Neural crest cell (in vitro differentiated cells): ENCODE results near the gene GALNT16. TPM values are rescaled to one million over a fixed set of nuclear protein-coding genes. Genes with fewer than 3 reads are reported as not detected.

Source experiments
- DNase-seq: peaks from one replicate; pipeline ENCODE4 v3.0.0; 2021; ENCODE audit warnings: low read depth, mixed read lengths, low spot score
- H3K27ac Mint-ChIP-seq: one replicate; pipeline ENCODE4 v1.8.0; 2021; ENCODE audit warnings: mild to moderate bottlenecking, mixed read lengths; ENCODE audit not compliant: unreplicated experiment
- H3K27me3 Mint-ChIP-seq: 2 replicates; pipeline ENCODE4 v1.8.0; 2021; ENCODE audit warnings: low read depth, mild to moderate bottlenecking, mixed read lengths
- H3K36me3 Mint-ChIP-seq: 2 replicates; pipeline ENCODE4 v1.8.0; 2021; ENCODE audit warnings: low read depth, mild to moderate bottlenecking, mixed read lengths
- H3K4me1 Mint-ChIP-seq: 2 replicates; pipeline ENCODE4 v1.8.0; 2021; ENCODE audit warnings: mixed read lengths
- H3K4me3 Mint-ChIP-seq: one replicate; pipeline ENCODE4 v1.8.0; 2021; ENCODE audit warnings: mild to moderate bottlenecking, mixed read lengths
- H3K9me3 Mint-ChIP-seq: 2 replicates; pipeline ENCODE4 v1.8.0; 2021; ENCODE audit warnings: mixed read lengths
- total RNA-seq: library from RNA; stranded (reverse); gene quantifications from 2 replicates; pipeline ENCODE4 v1.2.1, GENCODE V29; 2021
- TF ChIP-seq, protein P1 (sequence below): fragments of 200-600 bp; sonication (generic); conservative IDR thresholded peaks from 2 replicates; pipeline ENCODE4 v1.5.0; 2021; ENCODE audit warnings: antibody characterized with exemption, mild to moderate bottlenecking

Gene GALNT16
- total RNA-seq, 1 donor from 2014 or later, result 20.1 TPM

DNA sequence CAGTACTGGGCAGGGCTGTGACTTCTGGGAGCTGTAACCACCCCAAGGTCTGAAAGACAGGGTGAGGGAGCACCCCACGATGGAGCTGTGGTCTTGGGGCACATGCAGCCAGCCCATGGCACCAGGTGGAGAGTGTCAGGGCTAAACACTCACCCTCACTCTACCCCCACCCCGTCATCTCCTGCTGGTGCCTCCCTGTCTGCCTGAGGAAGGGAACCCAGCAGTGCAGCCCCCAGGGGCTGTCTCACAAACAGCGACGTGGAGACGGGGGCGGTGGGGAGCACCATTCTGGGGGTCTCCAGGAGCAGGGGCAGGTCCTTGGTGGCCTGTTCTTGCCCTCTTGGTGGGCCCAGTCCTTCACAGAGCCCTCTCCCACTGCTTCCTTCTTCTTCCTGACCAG, 74.6 kb downstream of the GALNT16 start:
- Mint-ChIP-seq H3K4me1 (peaks cover 13% of the 10 kb centered on the region), H3K9me3 (no peaks in the 10 kb centered on the region), H3K36me3 (no peaks in the 10 kb centered on the region), H3K27me3 (no peaks in the 10 kb centered on the region), H3K4me3 (no peak overlapping the region), H3K27ac (no peak overlapping the region)
- TF ChIP-seq, protein P1, sequence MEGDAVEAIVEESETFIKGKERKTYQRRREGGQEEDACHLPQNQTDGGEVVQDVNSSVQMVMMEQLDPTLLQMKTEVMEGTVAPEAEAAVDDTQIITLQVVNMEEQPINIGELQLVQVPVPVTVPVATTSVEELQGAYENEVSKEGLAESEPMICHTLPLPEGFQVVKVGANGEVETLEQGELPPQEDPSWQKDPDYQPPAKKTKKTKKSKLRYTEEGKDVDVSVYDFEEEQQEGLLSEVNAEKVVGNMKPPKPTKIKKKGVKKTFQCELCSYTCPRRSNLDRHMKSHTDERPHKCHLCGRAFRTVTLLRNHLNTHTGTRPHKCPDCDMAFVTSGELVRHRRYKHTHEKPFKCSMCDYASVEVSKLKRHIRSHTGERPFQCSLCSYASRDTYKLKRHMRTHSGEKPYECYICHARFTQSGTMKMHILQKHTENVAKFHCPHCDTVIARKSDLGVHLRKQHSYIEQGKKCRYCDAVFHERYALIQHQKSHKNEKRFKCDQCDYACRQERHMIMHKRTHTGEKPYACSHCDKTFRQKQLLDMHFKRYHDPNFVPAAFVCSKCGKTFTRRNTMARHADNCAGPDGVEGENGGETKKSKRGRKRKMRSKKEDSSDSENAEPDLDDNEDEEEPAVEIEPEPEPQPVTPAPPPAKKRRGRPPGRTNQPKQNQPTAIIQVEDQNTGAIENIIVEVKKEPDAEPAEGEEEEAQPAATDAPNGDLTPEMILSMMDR, result no peak
- no peak for DNase-seq

DNA sequence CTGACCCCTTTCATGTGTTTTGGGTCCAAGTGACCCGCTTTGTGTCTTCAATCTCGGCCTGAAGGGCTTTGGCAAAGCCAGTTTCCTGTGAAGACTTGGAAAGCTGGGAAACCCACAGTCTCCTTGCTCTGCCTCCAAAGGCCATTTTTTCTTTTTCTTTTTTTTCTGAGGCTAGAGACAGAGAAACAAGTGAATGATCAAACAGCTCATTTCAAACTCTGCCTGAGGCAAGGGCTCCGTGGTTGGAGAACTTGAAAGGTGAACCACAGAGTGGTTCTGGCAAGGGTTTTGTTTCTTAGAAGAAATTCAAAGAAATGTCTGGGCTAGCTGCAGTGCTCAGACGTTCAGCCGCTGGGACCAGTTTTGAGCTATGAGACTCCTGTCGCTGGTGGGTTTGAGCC, 75.4 kb downstream of the GALNT16 start:
- Mint-ChIP-seq H3K4me3 (no peak overlapping the region), H3K36me3 (no peaks in the 10 kb centered on the region), H3K27me3 (no peaks in the 10 kb centered on the region), H3K9me3 (no peaks in the 10 kb centered on the region), H3K4me1 (peaks cover 13% of the 10 kb centered on the region), H3K27ac (peak overlapping the region; percentile 16)
- no peak for DNase-seq
- TF ChIP-seq, protein P1, result no peak

DNA sequence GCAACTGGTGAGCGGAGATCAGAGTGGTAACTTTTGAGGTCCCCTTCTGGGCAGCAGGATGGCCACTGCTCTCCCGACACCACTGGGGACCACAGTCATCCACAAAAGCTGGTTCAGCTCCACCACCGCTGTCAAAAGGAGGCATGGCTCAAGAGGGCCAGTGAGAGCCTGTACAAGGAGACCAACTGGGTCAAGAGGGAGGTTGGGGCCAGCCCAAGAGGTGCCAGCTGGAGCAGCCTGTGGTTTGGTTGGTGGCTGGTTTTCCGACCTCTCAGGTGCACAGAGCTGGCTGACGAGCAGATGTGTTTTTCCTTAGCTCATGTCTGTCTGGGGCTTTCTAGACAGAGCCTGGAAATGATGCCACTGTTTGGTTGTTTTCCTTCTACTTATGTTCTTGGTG, 78.0 kb downstream of the GALNT16 start:
- no peak overlapping the region for H3K4me3 Mint-ChIP-seq
- no peak overlapping the region for H3K27ac Mint-ChIP-seq

DNA sequence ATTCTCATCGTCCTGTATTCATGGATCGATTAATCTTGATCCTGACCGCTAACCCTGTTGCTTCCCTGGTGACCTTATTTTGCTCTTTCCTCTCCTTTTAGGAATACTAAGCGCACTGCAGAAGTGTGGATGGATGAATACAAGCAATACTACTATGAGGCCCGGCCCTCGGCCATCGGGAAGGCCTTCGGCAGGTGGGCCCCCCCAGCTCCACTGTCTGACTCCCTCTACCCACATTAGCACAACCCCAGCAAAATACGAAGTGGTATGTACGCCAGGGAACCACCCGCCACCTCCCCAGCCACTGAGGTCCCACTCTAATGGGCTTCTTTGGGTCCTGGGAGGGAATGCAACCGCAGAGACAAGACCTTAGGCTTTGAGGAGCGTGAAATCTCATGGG, 79.5 kb downstream of the GALNT16 start:
- H3K9me3 Mint-ChIP-seq, result no peaks in the 10 kb centered on the region
- peaks cover 13% of the 10 kb centered on the region for H3K4me1 Mint-ChIP-seq
- TF ChIP-seq, protein P1, result no peak
- no peak for DNase-seq
- H3K36me3 Mint-ChIP-seq, result no peaks in the 10 kb centered on the region
- H3K27ac Mint-ChIP-seq, result no peak overlapping the region
- H3K27me3 Mint-ChIP-seq, result no peaks in the 10 kb centered on the region
- H3K4me3 Mint-ChIP-seq, result no peak overlapping the region

More for the DNA sequence above, 78.0 kb downstream of the GALNT16 start:
- H3K27me3 Mint-ChIP-seq, result no peaks in the 10 kb centered on the region
- no peaks in the 10 kb centered on the region for H3K9me3 Mint-ChIP-seq
- peaks cover 13% of the 10 kb centered on the region for H3K4me1 Mint-ChIP-seq
- H3K36me3 Mint-ChIP-seq, result no peaks in the 10 kb centered on the region
- TF ChIP-seq, protein P1, result no peak
- DNase-seq, result no peak

DNA sequence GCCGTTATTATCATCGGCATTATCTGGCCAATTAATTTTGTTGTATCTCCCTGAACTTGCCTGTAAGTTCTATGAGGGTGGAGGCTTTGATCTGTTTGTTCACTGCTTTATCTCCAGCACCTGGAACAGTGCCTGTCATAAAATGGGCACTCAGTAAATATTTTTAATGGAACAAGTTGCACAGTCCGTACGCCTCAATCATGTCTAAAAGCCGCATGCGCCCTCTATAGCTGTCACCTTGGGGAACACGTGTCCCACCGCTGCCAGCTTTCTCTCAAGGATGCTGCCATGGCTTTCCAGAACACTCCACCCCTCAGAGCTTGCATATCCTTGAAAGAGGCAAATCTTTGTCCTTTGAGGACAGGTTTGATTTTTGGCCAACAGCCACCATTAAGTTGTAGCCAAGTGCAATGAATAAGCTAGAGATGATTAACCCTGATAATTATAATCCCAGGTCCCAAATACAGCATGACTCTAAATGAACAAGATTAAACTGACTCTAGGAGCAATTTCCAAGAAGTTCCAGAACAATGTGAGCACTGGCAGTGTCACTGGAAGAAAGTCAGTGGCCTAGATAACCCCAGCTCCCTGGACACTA, 83.1 kb downstream of the GALNT16 start:
- no peaks in the 10 kb centered on the region for H3K4me1 Mint-ChIP-seq
- H3K9me3 Mint-ChIP-seq, result no peaks in the 10 kb centered on the region
- TF ChIP-seq, protein P1, result no peak
- DNase-seq, result no peak
- H3K4me3 Mint-ChIP-seq, result no peak overlapping the region
- no peaks in the 10 kb centered on the region for H3K27me3 Mint-ChIP-seq
- H3K27ac Mint-ChIP-seq, result no peak overlapping the region
- no peaks in the 10 kb centered on the region for H3K36me3 Mint-ChIP-seq
